ENCODE measurements around the gene ZMYM4.

- no peak for TF ChIP-seq CTCF (IDR thresholded peaks at IDR 0.05)
- no peak for TF ChIP-seq POLR2AphosphoS5 (IDR thresholded peaks at IDR 0.05)
- no peak for TF ChIP-seq POLR2A (IDR thresholded peaks at IDR 0.05)
- no peak for TF ChIP-seq EP300 (IDR thresholded peaks at IDR 0.05)
These were observed 122.3 kb downstream of the ZMYM4 start for GRCh38 chr1:35390600-35391494.
